ENCODE measurements around the gene ZPLD1.

Gene ZPLD1

DNA sequence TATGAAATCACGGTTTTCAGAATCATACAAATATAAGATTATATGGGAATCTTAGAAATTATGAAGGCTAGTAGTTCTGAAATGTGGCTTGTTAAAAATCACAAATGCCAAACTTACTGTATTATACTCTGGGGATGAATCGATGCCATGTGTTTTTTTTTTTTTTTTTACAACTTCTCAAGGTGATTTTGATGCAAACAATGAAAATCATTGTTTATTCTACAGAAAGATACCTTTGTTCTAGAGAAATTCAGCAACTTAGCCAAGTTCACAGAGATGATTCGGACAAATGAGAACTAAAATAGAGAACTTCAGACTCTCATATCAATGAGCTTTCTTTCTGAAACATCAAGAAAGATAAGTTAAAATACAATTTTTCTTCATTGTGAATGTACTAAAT, 92.0 kb downstream of the ZPLD1 start:
- Histone ChIP-seq H3K27me3 (replicated peaks; ENCODE audit: control insufficient read depth, insufficient read depth, low read length) (no peaks in the 10 kb centered on the region), H3K4me1 (ENCODE audit: control insufficient read depth, insufficient read depth, low read length) (peaks cover 17% of the 10 kb centered on the region), H3K9me3 (ENCODE audit: control insufficient read depth, low read length) (no peaks in the 10 kb centered on the region), H3K4me3 (ENCODE audit: low read length) (no peak overlapping the region), H3K9ac (ENCODE audit: low read length) (no peak overlapping the region), H3K36me3 (ENCODE audit: control insufficient read depth, insufficient read depth, low read length, severe bottlenecking) (no peaks in the 10 kb centered on the region)
- DNase-seq (ENCODE audit: low read depth), result no peak

DNA sequence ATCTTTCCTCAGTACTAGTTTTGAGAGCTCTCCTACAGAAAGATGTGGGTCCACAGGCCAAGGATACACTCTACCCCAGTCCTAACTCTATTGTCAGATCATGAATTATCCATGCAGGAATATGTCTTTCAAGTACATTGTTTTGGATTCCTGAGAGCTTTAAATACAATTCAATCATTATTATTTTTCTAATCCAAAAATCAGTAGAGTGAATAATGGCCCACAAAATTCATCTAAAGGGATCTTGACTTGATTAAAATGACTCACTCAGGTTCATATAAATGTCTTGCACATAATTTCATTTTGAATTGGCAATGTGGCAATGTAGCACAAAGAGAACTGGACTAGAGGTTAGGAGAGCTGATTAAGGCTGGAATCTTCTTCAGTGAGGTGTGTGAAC, 93.9 kb downstream of the ZPLD1 start:
- no peak overlapping the region for H3K9ac ChIP-seq (ENCODE audit: low read length)
- no peak for DNase-seq (ENCODE audit: low read depth)
- H3K27me3 ChIP-seq (replicated peaks; ENCODE audit: control insufficient read depth, insufficient read depth, low read length), result peaks cover under 1% of the 10 kb centered on the region
- no peak overlapping the region for H3K4me3 ChIP-seq (ENCODE audit: low read length)
- no peaks in the 10 kb centered on the region for H3K9me3 ChIP-seq (ENCODE audit: control insufficient read depth, low read length)
- H3K36me3 ChIP-seq (ENCODE audit: control insufficient read depth, insufficient read depth, low read length, severe bottlenecking), result no peaks in the 10 kb centered on the region
- H3K4me1 ChIP-seq (ENCODE audit: control insufficient read depth, insufficient read depth, low read length), result peaks cover 17% of the 10 kb centered on the region

All from adipocyte (in vitro differentiated cells).